ENCODE measurements around the gene NECAB3. TPM values are rescaled to one million over a fixed set of nuclear protein-coding genes. Genes with fewer than 3 reads are reported as not detected.

The NECAB3 gene
- total RNA-seq, 1 experiment from 2014 or later, result 105 TPM

- no peaks in the 10 kb centered on the region for H3K9me3 Mint-ChIP-seq (ENCODE audit: unreplicated experiment)
- CTCF ChIA-PET, result interaction anchor here (2.5 to 6.0 kb wide), 2 partner anchors 12 to 13 kb away, joined by 13 to 29 read pairs; partner anchors contain the start of gene ACTL10
- intact Hi-C loops (cut with micrococcal nuclease; ENCODE audit: unreplicated experiment), result no loop called here
- Histone ChIP-seq H3K4me1 (peaks cover 11% of the 10 kb centered on the region), H3K27me3 (replicated peaks; ENCODE audit: control insufficient read depth, insufficient read depth, low read length) (no peaks in the 10 kb centered on the region), H3K4me3 (ENCODE audit: low read depth, low read length) (no peak overlapping the region), H3K36me3 (ENCODE audit: control insufficient read depth, insufficient read depth, low read length) (peaks cover 6% of the 10 kb centered on the region; the same call in 1 of the 2 replicates), H3K9me3 (no peaks in the 10 kb centered on the region)
- BruUV-seq (replicated peaks), result no TSS peak
- peaks cover 86% of the 10 kb centered on the region for H3K36me3 Mint-ChIP-seq (ENCODE audit: insufficient read depth, unreplicated experiment)
- no peaks in the 10 kb centered on the region for H3K27me3 Mint-ChIP-seq (ENCODE audit: insufficient read depth, unreplicated experiment)
- H3K4me1 Mint-ChIP-seq (ENCODE audit: low read depth, unreplicated experiment), result peaks cover 29% of the 10 kb centered on the region
- POLR2A ChIA-PET, result interaction anchor here (2.0 kb wide), 1 partner anchor 13 kb away, joined by 6 read pairs; the partner anchor contains the start of gene ACTL10
- H3K27ac Mint-ChIP-seq (ENCODE audit: unreplicated experiment), result no peak overlapping the region
- no peak overlapping the region for H3K4me3 Mint-ChIP-seq (ENCODE audit: unreplicated experiment)
- no peak for DNase-seq
- TF ChIP-seq, protein P1, sequence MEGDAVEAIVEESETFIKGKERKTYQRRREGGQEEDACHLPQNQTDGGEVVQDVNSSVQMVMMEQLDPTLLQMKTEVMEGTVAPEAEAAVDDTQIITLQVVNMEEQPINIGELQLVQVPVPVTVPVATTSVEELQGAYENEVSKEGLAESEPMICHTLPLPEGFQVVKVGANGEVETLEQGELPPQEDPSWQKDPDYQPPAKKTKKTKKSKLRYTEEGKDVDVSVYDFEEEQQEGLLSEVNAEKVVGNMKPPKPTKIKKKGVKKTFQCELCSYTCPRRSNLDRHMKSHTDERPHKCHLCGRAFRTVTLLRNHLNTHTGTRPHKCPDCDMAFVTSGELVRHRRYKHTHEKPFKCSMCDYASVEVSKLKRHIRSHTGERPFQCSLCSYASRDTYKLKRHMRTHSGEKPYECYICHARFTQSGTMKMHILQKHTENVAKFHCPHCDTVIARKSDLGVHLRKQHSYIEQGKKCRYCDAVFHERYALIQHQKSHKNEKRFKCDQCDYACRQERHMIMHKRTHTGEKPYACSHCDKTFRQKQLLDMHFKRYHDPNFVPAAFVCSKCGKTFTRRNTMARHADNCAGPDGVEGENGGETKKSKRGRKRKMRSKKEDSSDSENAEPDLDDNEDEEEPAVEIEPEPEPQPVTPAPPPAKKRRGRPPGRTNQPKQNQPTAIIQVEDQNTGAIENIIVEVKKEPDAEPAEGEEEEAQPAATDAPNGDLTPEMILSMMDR (IDR thresholded peaks at IDR 0.05; ENCODE audit: insufficient read depth in 1 of 2, low read depth in 1 of 2, low read length in 1 of 2, severe bottlenecking in 1 of 2, unreplicated experiment in 1 of 2), result no peak
Observed at GRCh38 chr20:33679758-33680485, 5.7 kb upstream of the NECAB3 start.

DNA sequence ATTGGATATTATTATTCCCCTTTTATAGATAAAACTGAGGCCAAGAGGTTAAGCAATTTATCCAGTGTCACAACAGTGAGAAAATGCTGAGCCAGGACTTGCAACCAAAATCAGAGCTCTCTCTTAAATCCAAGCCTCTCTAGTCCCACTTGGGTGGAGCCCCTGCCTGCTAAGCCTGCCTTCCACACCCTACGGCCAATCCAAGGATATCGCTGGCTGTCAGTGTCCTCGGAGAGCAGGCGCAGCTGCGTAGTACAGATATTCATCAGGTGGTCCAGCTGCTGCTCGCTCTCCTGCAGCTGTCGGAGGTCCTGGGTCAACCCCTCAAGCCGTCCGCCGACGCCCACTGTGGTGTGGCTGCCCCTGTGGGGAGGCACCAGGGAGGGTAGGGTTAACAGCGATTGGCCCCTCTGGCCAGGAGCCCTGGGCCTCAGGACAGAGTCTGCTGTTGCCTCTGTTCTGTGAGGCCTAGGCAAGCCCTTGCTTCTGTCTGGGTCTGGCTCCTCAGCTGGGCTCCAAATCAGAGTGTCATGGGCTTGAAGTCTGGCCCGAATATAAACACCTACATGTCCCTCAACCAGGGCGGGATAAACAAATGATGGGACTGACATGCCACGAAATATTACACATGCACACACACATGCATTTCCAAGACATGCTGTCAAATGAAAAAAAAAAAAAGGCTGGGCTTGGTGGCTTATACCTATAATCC, 3.9 kb upstream of the NECAB3 start:
- no peak for DNase-seq
- no peak overlapping the region for H3K4me3 Mint-ChIP-seq (ENCODE audit: unreplicated experiment)
- POLR2A ChIA-PET, result interaction anchor here (0.6 kb wide), 1 partner anchor 315 kb away, joined by 7 read pairs; no protein-coding TSS in a partner anchor

More for the DNA sequence above, 3.9 kb upstream of the NECAB3 start:
- Mint-ChIP-seq H3K9me3 (ENCODE audit: unreplicated experiment) (no peaks in the 10 kb centered on the region), H3K4me1 (ENCODE audit: low read depth, unreplicated experiment) (peaks cover 36% of the 10 kb centered on the region), H3K27ac (ENCODE audit: unreplicated experiment) (no peak overlapping the region), H3K36me3 (ENCODE audit: insufficient read depth, unreplicated experiment) (peaks cover 94% of the 10 kb centered on the region), H3K27me3 (ENCODE audit: insufficient read depth, unreplicated experiment) (no peaks in the 10 kb centered on the region)
- Histone ChIP-seq H3K9me3 (no peaks in the 10 kb centered on the region), H3K27me3 (replicated peaks; ENCODE audit: control insufficient read depth, insufficient read depth, low read length) (no peaks in the 10 kb centered on the region), H3K4me1 (peaks cover 11% of the 10 kb centered on the region), H3K4me3 (ENCODE audit: low read depth, low read length) (no peak overlapping the region), H3K36me3 (ENCODE audit: control insufficient read depth, insufficient read depth, low read length) (peaks cover 6% of the 10 kb centered on the region; the same call in 1 of the 2 replicates)
- no TSS peak for BruUV-seq (replicated peaks)
- CTCF ChIA-PET, result interaction anchor here (1.0 to 2.5 kb wide), 2 partner anchors 11 to 276 kb away, joined by 3 to 13 read pairs; partner anchors contain the start of gene ACTL10
- TF ChIP-seq, protein P1 (IDR thresholded peaks at IDR 0.05; ENCODE audit: insufficient read depth in 1 of 2, low read depth in 1 of 2, low read length in 1 of 2, severe bottlenecking in 1 of 2, unreplicated experiment in 1 of 2), result no peak
- intact Hi-C loops (cut with micrococcal nuclease; ENCODE audit: unreplicated experiment), result no loop called here

All from Caco-2 (cell line).